Peyer's patch (tissue), 4 donors: ENCODE measurements around the gene ZNRF3. TPM values are rescaled to one million over a fixed set of nuclear protein-coding genes. Genes with fewer than 3 reads are reported as not detected.
A peak's percentile ranks its signal among the peaks of the same experiment; 100 is the strongest.

Experiments
- DNase-seq, 3 donors: peaks; one replicate each; pipeline ENCODE4 v3.0.0-alpha.2; 2017 to 2019
- H3K27ac ChIP-seq, 4 donors: fragments of 200-600 bp; sonication (generic); one replicate each; pipeline ENCODE4 v1.5.1; 2016 to 2019
- H3K27me3 ChIP-seq, 2 donors: fragments of 200-600 bp; sonication (generic); one replicate each; pipeline ENCODE4 v1.5.1; 2019
- H3K36me3 ChIP-seq, 3 donors: fragments of 200-600 bp; sonication (generic); one replicate each; pipeline ENCODE4 v1.5.1; 2016 to 2019
- H3K4me1 ChIP-seq, 4 donors: fragments of 200-600 bp; sonication (generic); one replicate each; pipeline ENCODE4 v1.5.1; 2016 to 2019
- H3K4me3 ChIP-seq, 4 donors: fragments of 200-600 bp; sonication (generic); 1 replicate in 3 of 4; 2 replicates in 1 of 4; pipeline ENCODE4 v1.5.1; 2016 to 2019; ENCODE audit warnings: mild to moderate bottlenecking in 1 of 4
- H3K9me3 ChIP-seq, 4 donors: fragments of 200-600 bp; sonication (generic); one replicate each; pipeline ENCODE4 v1.5.1; 2016 to 2019; ENCODE audit warnings: mild to moderate bottlenecking in 1 of 4
- CTCF ChIP-seq, 6 experiments: fragments of 450-650 bp in 4 of 6; fragments of 200-600 bp in 2 of 6; sonication (generic) in 1 of 6; IDR thresholded peaks; one replicate each; pipeline ENCODE4 v1.5.1; 2017 to 2019; ENCODE audit warnings: antibody characterized with exemption in 6 of 6, mild to moderate bottlenecking in 3 of 6, moderate library complexity in 1 of 6
- POLR2A ChIP-seq, 2 donors: fragments of 450-650 bp; IDR thresholded peaks; one replicate each; pipeline ENCODE4 v1.5.1; 2017; ENCODE audit warnings: antibody characterized with exemption in 2 of 2, mild to moderate bottlenecking in 2 of 2, moderate library complexity in 2 of 2
- total RNA-seq, 4 donors: library from RNA; depleted of rRNA; stranded (reverse); fragments of >200 nt; gene quantifications; one replicate each; pipeline ENCODE4 v1.1.0, GENCODE V29; 2016

The ZNRF3 gene
- total RNA-seq, 4 donors from 2014 or later, result 5.8 to 17.6 (median 8.0) TPM

GRCh38 chr22:28894334-28894733, 11.0 kb downstream of the ZNRF3 start:
- peak overlapping the region in 1 of 4 donors; percentile 45 for H3K27ac ChIP-seq
- H3K36me3 ChIP-seq, result no peaks in the 10 kb centered on the region
- H3K4me3 ChIP-seq, result no peak overlapping the region
- TF ChIP-seq POLR2A (IDR thresholded peaks at IDR 0.05), result no peak
- TF ChIP-seq CTCF (IDR thresholded peaks at IDR 0.05), result no peak
- no peaks in the 10 kb centered on the region for H3K9me3 ChIP-seq
- H3K27me3 ChIP-seq, result no peaks in the 10 kb centered on the region
- peak in 2 of 3 donors; percentile 67 to 73 for DNase-seq
- H3K4me1 ChIP-seq, result peaks cover 0 to 19% (median 0%) of the 10 kb centered on the region in 4 donors

- H3K4me1 ChIP-seq, result peaks cover 0 to 19% (median 0%) of the 10 kb centered on the region in 4 donors
- H3K27ac ChIP-seq, result peak overlapping the region in 1 of 4 donors; percentile 45
- H3K9me3 ChIP-seq, result no peaks in the 10 kb centered on the region
- DNase-seq, result no peak
- H3K36me3 ChIP-seq, result no peaks in the 10 kb centered on the region
- H3K27me3 ChIP-seq, result no peaks in the 10 kb centered on the region
- no peak for TF ChIP-seq POLR2A (IDR thresholded peaks at IDR 0.05)
- TF ChIP-seq CTCF (IDR thresholded peaks at IDR 0.05), result no peak
- H3K4me3 ChIP-seq, result no peak overlapping the region
Observed at GRCh38 chr22:28894807-28895206, 11.4 kb downstream of the ZNRF3 start.

GRCh38 chr22:28896611-28897010, 13.2 kb downstream of the ZNRF3 start:
- Histone ChIP-seq H3K4me1 (peaks cover 0 to 15% (median 0%) of the 10 kb centered on the region in 4 donors), H3K4me3 (no peak overlapping the region), H3K36me3 (no peaks in the 10 kb centered on the region), H3K9me3 (no peaks in the 10 kb centered on the region), H3K27ac (no peak overlapping the region), H3K27me3 (no peaks in the 10 kb centered on the region)
- TF ChIP-seq POLR2A (IDR thresholded peaks at IDR 0.05), result no peak
- TF ChIP-seq CTCF (IDR thresholded peaks at IDR 0.05), result no peak
- DNase-seq, result no peak

- H3K4me3 ChIP-seq, result no peak overlapping the region
- DNase-seq, result no peak
- H3K4me1 ChIP-seq, result peaks cover 0 to 17% (median 0%) of the 10 kb centered on the region in 4 donors
- no peaks in the 10 kb centered on the region for H3K9me3 ChIP-seq
- TF ChIP-seq POLR2A (IDR thresholded peaks at IDR 0.05) (no peak), CTCF (IDR thresholded peaks at IDR 0.05) (no peak)
- no peaks in the 10 kb centered on the region for H3K27me3 ChIP-seq
- H3K36me3 ChIP-seq, result no peaks in the 10 kb centered on the region
- no peak overlapping the region for H3K27ac ChIP-seq
Observed at GRCh38 chr22:28898233-28898629, 14.9 kb downstream of the ZNRF3 start.

- H3K27ac ChIP-seq, result no peak overlapping the region
Observed at GRCh38 chr22:28899199-28899853, 16.0 kb downstream of the ZNRF3 start.

More at GRCh38 chr22:28899199-28899853, 16.0 kb downstream of the ZNRF3 start:
- Histone ChIP-seq H3K4me1 (peaks cover 0 to 24% (median 1%) of the 10 kb centered on the region in 4 donors), H3K36me3 (no peaks in the 10 kb centered on the region), H3K27me3 (no peaks in the 10 kb centered on the region), H3K4me3 (no peak overlapping the region), H3K9me3 (no peaks in the 10 kb centered on the region)
- no peak for DNase-seq
- no peak for TF ChIP-seq POLR2A (IDR thresholded peaks at IDR 0.05)
- TF ChIP-seq CTCF (IDR thresholded peaks at IDR 0.05), result no peak
